Small intestine (tissue), 7 donors: ENCODE results near the gene IGLON5. TPM values are rescaled to one million over a fixed set of nuclear protein-coding genes. Genes with fewer than 3 reads are reported as not detected.

Source experiments
- DNase-seq, 2 donors: peaks; one replicate each; pipeline versions ENCODE4 v3.0.0 to v3.0.0-alpha.2; 2013
- FAIRE-seq: peaks from 2 replicates; lab custom pipeline; 2012; peaks lifted over from hg19 to GRCh38; lab: Jason Lieb, UNC
- H3K27ac ChIP-seq, 3 donors: one replicate each; pipeline ENCODE4 v1.5.1; 2013; ENCODE audit warnings: low read length in 2 of 3, mild to moderate bottlenecking in 2 of 3, control low read depth in 1 of 3, inconsistent platforms in 1 of 3, low read depth in 1 of 3, moderate library complexity in 1 of 3
- H3K27me3 ChIP-seq, 3 donors: one replicate each; pipeline ENCODE4 v1.6.1; 2013; ENCODE audit warnings: low read length in 3 of 3, inconsistent platforms in 1 of 3; ENCODE audit not compliant: control insufficient read depth in 3 of 3, insufficient read depth in 3 of 3
- H3K36me3 ChIP-seq, 3 donors: one replicate each; pipeline ENCODE4 v1.6.1; 2013; ENCODE audit warnings: low read length in 3 of 3, inconsistent platforms in 1 of 3, low read depth in 1 of 3, mild to moderate bottlenecking in 1 of 3, moderate library complexity in 1 of 3; ENCODE audit not compliant: control insufficient read depth in 3 of 3, insufficient read depth in 2 of 3
- H3K4me1 ChIP-seq, 3 donors: one replicate each; pipeline ENCODE4 v1.6.1; 2013; ENCODE audit warnings: low read length in 2 of 3, inconsistent platforms in 1 of 3, low read depth in 1 of 3, mild to moderate bottlenecking in 1 of 3, moderate library complexity in 1 of 3; ENCODE audit not compliant: control insufficient read depth in 3 of 3, insufficient read depth in 2 of 3
- H3K4me3 ChIP-seq, 3 donors: one replicate each; pipeline ENCODE4 v1.5.1; 2013; ENCODE audit warnings: low read length in 3 of 3, control low read depth in 1 of 3, inconsistent platforms in 1 of 3, low read depth in 1 of 3, mild to moderate bottlenecking in 1 of 3, moderate library complexity in 1 of 3
- H3K9me3 ChIP-seq, 2 donors: one replicate each; pipeline ENCODE4 v1.6.1; 2013; ENCODE audit warnings: low read depth in 1 of 2, low read length in 1 of 2; ENCODE audit not compliant: control insufficient read depth in 2 of 2, insufficient read depth in 1 of 2
- WGBS, 3 donors: extraction: QIAGEN DNeasy Blood & Tissue Kit; methylation state at CpG; one replicate each; pipeline ENCODE4 v1.1.7; 2013; 5-methylcytosine and 5-hydroxymethylcytosine counted together
- polyA plus RNA-seq, 4 donors: library from polyadenylated mRNA; stranded (reverse) in 3 of 4; unstranded in 1 of 4; fragments of 200-250 nt in 3 of 4; fragments of 120-200 nt in 1 of 4; gene quantifications; one replicate each; pipeline versions ENCODE4 v1.2.1 to v1.2.3, GENCODE V29; 2013
- donor health status: healthy with polysubstance abuse.
- donor health status: control.
- donor health status: control.
- donor health status: Bipolar disorder and iron deficiency.
- donor health status: healthy.

Gene IGLON5
- polyA plus RNA-seq, 4 donors = 1.1 to 1.3 TPM; not detected in 2

DNA sequence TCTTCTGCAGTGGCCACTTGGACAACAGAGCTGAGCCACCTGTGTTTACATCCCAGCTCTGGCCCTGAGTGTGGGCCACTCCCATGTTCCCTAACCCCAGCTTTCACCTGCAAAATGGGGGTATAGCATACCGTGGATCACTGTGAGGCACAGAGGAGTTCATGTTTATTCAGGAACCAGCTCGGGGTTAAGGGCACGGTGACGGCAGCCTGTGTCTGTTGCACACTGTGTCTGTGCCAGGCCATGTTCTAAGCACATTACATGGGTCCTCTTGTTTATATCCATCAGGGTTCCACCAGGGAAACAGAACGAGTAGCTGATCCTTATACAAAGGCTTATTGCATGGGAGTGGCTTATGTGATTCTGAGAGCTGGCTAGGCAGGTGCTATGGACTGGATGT lies 14.0 kb upstream of the IGLON5 start:
- H3K9me3 ChIP-seq = no peaks in the 10 kb centered on the region
- FAIRE-seq = no peak
- H3K27ac ChIP-seq = no peak overlapping the region
- 55 to 65% (median 56%) methylated on average over 5 of the region's 5 CpGs for WGBS, 3 donors
- H3K36me3 ChIP-seq = no peaks in the 10 kb centered on the region
- no peaks in the 10 kb centered on the region for H3K4me1 ChIP-seq
- H3K27me3 ChIP-seq = peaks cover 0 to 8% (median 0%) of the 10 kb centered on the region in 3 donors
- H3K4me3 ChIP-seq = no peak overlapping the region
- no peak for DNase-seq

- H3K4me3 ChIP-seq = no peak overlapping the region
- FAIRE-seq (no peak), DNase-seq (no peak)
- H3K9me3 ChIP-seq = peaks cover 0 to 5% of the 10 kb centered on the region in 2 donors
- no peaks in the 10 kb centered on the region for H3K4me1 ChIP-seq
- H3K36me3 ChIP-seq = no peaks in the 10 kb centered on the region
- 64 to 76% (median 66%) methylated on average over 7 of the region's 7 CpGs for WGBS, 3 donors
- H3K27me3 ChIP-seq = peaks cover 0 to 3% (median 0%) of the 10 kb centered on the region in 3 donors
- H3K27ac ChIP-seq = no peak overlapping the region
Observed at GRCh38 chr19:51301266-51301665, 10.2 kb upstream of the IGLON5 start.

- Histone ChIP-seq H3K27ac (no peak overlapping the region), H3K4me1 (no peaks in the 10 kb centered on the region), H3K27me3 (peaks cover 0 to 12% (median 3%) of the 10 kb centered on the region in 3 donors), H3K36me3 (no peaks in the 10 kb centered on the region), H3K9me3 (peaks cover 0 to 7% of the 10 kb centered on the region in 2 donors), H3K4me3 (no peak overlapping the region)
- 79 to 88% (median 84%) methylated on average over 3 of the region's 3 CpGs for WGBS, 3 donors
- no peak for FAIRE-seq
- DNase-seq = no peak
Observed at GRCh38 chr19:51305479-51305878, 6.0 kb upstream of the IGLON5 start.

DNA sequence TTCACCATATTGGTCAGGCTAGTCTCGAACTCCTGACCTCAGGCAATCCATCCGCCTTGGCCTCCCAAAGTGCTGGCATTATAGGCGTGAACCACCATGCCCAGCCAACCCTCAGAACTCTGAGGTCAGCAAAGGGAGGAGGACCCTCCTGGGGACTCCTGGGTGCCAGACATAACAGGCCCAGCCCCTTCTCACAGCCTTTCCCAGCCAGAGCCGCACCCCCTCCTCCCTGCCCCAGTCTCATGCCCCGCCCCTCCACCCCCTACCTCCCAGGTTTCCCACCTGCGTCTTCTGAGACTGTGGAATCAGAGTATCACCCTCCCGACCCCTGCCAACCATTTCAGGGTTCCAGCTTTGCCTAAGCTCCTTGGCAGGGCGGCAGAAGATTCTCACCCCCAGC lies 5.2 kb downstream of the IGLON5 start:
- DNase-seq = no peak
- Histone ChIP-seq H3K36me3 (no peaks in the 10 kb centered on the region), H3K4me1 (no peaks in the 10 kb centered on the region), H3K4me3 (no peak overlapping the region), H3K9me3 (no peaks in the 10 kb centered on the region), H3K27ac (no peak overlapping the region), H3K27me3 (peaks cover 0 to 10% (median 7%) of the 10 kb centered on the region in 3 donors)
- WGBS, 3 donors = 53 to 73% (median 59%) methylated on average over 8 of the region's 8 CpGs
- no peak for FAIRE-seq

- DNase-seq = no peak
- no peaks in the 10 kb centered on the region for H3K36me3 ChIP-seq
- peaks cover 0 to 5% (median 4%) of the 10 kb centered on the region in 3 donors for H3K27me3 ChIP-seq
- no peaks in the 10 kb centered on the region for H3K4me1 ChIP-seq
- WGBS, 3 donors = 76 to 86% (median 77%) methylated on average over 3 of the region's 3 CpGs
- FAIRE-seq = no peak
- no peak overlapping the region for H3K27ac ChIP-seq
- no peak overlapping the region for H3K4me3 ChIP-seq
- no peaks in the 10 kb centered on the region for H3K9me3 ChIP-seq
Observed at GRCh38 chr19:51317376-51317775, 5.9 kb downstream of the IGLON5 start.

- DNase-seq = no peak
- Histone ChIP-seq H3K27ac (no peak overlapping the region), H3K9me3 (no peaks in the 10 kb centered on the region), H3K36me3 (no peaks in the 10 kb centered on the region), H3K4me3 (no peak overlapping the region), H3K27me3 (peaks cover 0 to 3% (median 3%) of the 10 kb centered on the region in 3 donors), H3K4me1 (no peaks in the 10 kb centered on the region)
- 22 to 72% (median 44%) methylated on average over 1 of the region's 1 CpG for WGBS, 3 donors
- FAIRE-seq = no peak
Observed at GRCh38 chr19:51317968-51318367, 6.5 kb downstream of the IGLON5 start.

DNA sequence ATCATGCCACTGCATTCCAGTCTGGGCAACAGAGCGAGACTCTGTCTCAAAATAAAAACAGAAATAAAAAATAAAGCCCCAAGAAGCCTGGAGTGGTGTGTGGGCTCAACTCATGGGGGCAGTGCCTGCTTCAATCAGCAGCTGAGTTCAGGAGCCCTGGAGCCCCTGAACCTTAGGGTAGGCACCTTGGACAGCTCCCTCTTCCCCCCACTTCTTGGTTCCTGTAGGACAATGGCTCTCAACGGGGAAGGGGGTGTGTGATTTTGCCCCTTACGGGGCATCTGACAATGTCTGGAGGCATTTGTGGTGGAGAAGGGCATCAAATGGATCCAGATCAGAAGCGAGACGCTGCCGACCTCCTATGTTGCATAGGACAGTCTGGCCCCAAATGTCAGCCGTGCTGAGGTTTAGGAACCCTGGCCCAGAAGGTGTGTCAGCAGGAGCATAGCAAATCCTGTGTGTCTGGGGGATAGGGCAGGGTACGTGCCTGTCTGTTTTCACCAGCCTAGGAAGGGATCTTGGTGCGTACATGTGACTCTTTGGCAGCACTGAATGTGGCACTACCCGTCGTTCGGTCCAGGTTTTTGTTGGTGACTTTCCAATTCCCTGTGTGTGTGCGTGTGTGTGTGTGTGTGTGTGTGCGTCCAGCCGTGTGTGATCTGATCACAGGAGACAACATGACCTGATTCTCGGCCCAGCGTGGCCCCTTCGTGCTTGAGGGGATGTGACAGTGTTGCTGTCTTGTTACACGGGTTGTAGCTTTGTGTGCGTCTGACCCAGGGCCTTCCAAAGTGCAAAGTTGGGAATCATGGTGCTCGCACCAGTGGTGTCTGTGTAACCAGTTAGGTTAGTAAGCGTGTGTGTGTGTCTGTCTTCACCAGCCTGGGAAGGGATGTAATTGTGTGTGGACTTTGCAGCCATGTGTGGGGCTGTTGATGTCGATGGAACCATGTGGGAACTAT lies 7.5 kb downstream of the IGLON5 start:
- no peak for FAIRE-seq
- Histone ChIP-seq H3K4me1 (no peaks in the 10 kb centered on the region), H3K27ac (no peak overlapping the region), H3K36me3 (no peaks in the 10 kb centered on the region), H3K27me3 (peaks cover 0 to 3% (median 0%) of the 10 kb centered on the region in 3 donors), H3K9me3 (no peaks in the 10 kb centered on the region), H3K4me3 (no peak overlapping the region)
- DNase-seq = no peak
- WGBS, 3 donors = 64 to 75% (median 70%) methylated on average over 23 of the region's 23 CpGs

- Histone ChIP-seq H3K27me3 (peaks cover 0 to 3% (median 0%) of the 10 kb centered on the region in 3 donors), H3K4me1 (no peaks in the 10 kb centered on the region), H3K4me3 (no peak overlapping the region), H3K27ac (no peak overlapping the region), H3K36me3 (no peaks in the 10 kb centered on the region), H3K9me3 (no peaks in the 10 kb centered on the region)
- WGBS, 3 donors = 72 to 76% (median 72%) methylated on average over 11 to 14 of the region's 14 CpGs
- no peak for FAIRE-seq
- no peak for DNase-seq
Observed at GRCh38 chr19:51319649-51320279, 8.3 kb downstream of the IGLON5 start.
